Right lobe of liver (tissue), 6 donors: ENCODE measurements around the gene HHIP. TPM values are rescaled to one million over a fixed set of nuclear protein-coding genes. Genes with fewer than 3 reads are reported as not detected.

Experiments
- ATAC-seq, 4 donors: fragments of 200-7000 bp; cut with Tn5 transposase; one replicate each; pipeline ENCODE4 v1.9.1; 2020; ENCODE audit warnings: mild to moderate bottlenecking in 4 of 4, moderate library complexity in 4 of 4
- DNase-seq, 3 donors: peaks; one replicate each; pipeline ENCODE4 v3.0.0-alpha.2; 2020
- H3K27ac ChIP-seq, 3 donors: fragments of 200-600 bp; one replicate each; pipeline ENCODE4 v1.8.0; 2022
- H3K27me3 ChIP-seq, 2 donors: fragments of 200-600 bp; one replicate each; pipeline ENCODE4 v1.8.0; 2022
- H3K36me3 ChIP-seq, 4 donors: fragments of 200-600 bp; sonication (generic) in 1 of 4; one replicate each; pipeline versions ENCODE4 v1.5.1 to v1.8.0; 2017 to 2022; ENCODE audit warnings: control low read depth in 1 of 4
- H3K4me1 ChIP-seq, 4 donors: fragments of 200-600 bp; sonication (generic) in 1 of 4; one replicate each; pipeline versions ENCODE4 v1.5.1 to v1.8.0; 2017 to 2022; ENCODE audit warnings: control low read depth in 1 of 4
- H3K4me3 ChIP-seq, 3 donors: fragments of 200-600 bp; one replicate each; pipeline ENCODE4 v1.8.0; 2022
- H3K9me3 ChIP-seq, 4 donors: fragments of 200-600 bp; sonication (generic) in 1 of 4; one replicate each; pipeline versions ENCODE4 v1.5.1 to v1.8.0; 2017 to 2022; ENCODE audit warnings: control low read depth in 1 of 4
- CTCF ChIP-seq, 4 donors: fragments of 200-600 bp in 3 of 4; fragments of 450-650 bp in 1 of 4; IDR thresholded peaks; one replicate each; pipeline versions ENCODE4 v1.5.1 to v1.8.0; 2016 to 2022; ENCODE audit warnings: antibody characterized with exemption in 4 of 4, mild to moderate bottlenecking in 2 of 4
- POLR2A ChIP-seq: fragments of 450-650 bp; IDR thresholded peaks from one replicate; pipeline ENCODE4 v1.6.1; 2017; ENCODE audit warnings: antibody characterized with exemption, mild to moderate bottlenecking
- WGBS: methylation state at CpG from one replicate; pipeline ENCODE4 v1.1.6; 2018; ENCODE audit warnings: low coverage, low lambda C conversion rate; ENCODE audit not compliant: insufficient coverage; ENCODE audit errors: missing lambda C conversion rate; 5-methylcytosine and 5-hydroxymethylcytosine counted together
- intact Hi-C, 2 donors: fragments of 100-400 bp; cut with DNase I; formaldehyde crosslinking; loops; one replicate each; pipeline versions ENCODE4 v1.11.2 to v1.14.1; 2022
- total RNA-seq, 6 experiments: library from RNA; depleted of rRNA in 2 of 6; stranded (reverse); fragments of >200 nt in 2 of 6; fragmentation: NEBNext Ultra II Directional in 3 of 6; extraction: Animal tissue kit (Norgen Biotek cat#: 25700) in 3 of 6; gene quantifications; one replicate each; pipeline versions ENCODE4 v1.1.0 to v1.2.4, GENCODE V29; 2016 to 2023
- donor health status: DM: no; HTN: yes; CAD: no.
- donor health status: DM: no; HTN: no; CAD: no.
- donor health status: DM: no; HTN: no; CAD: no.
- donor health status: DM: no; HTN: yes; CAD: no.
- donor health status: DM: no; HTN: yes; CAD: no.

Gene HHIP
- total RNA-seq, 6 experiments from 2014 or later = 3.3 to 17.5 (median 6.3) TPM

GRCh38 chr4:144701683-144702233 is 55.8 kb downstream of the HHIP start:
- Histone ChIP-seq H3K36me3 (no peaks in the 10 kb centered on the region), H3K4me1 (no peaks in the 10 kb centered on the region), H3K4me3 (no peak overlapping the region), H3K9me3 (no peaks in the 10 kb centered on the region), H3K27ac (no peak overlapping the region), H3K27me3 (no peaks in the 10 kb centered on the region)
- no peak for TF ChIP-seq POLR2A
- no peak for TF ChIP-seq CTCF (IDR thresholded peaks at IDR 0.05)
- DNase-seq (no peak), ATAC-seq (no peak)
- intact Hi-C loops = no loop called here

GRCh38 chr4:144703494-144703893 is 57.5 kb downstream of the HHIP start:
- Histone ChIP-seq H3K9me3 (no peaks in the 10 kb centered on the region), H3K36me3 (no peaks in the 10 kb centered on the region), H3K4me1 (no peaks in the 10 kb centered on the region), H3K4me3 (no peak overlapping the region), H3K27ac (no peak overlapping the region), H3K27me3 (no peaks in the 10 kb centered on the region)
- ATAC-seq = no peak
- no peak for DNase-seq
- 35% methylated on average over 4 of the region's 5 CpGs for WGBS
- TF ChIP-seq POLR2A (no peak), CTCF (IDR thresholded peaks at IDR 0.05) (no peak)
- intact Hi-C loops = no loop called here

GRCh38 chr4:144705601-144706590 is 59.9 kb downstream of the HHIP start:
- Histone ChIP-seq H3K9me3 (no peaks in the 10 kb centered on the region), H3K36me3 (no peaks in the 10 kb centered on the region), H3K27me3 (no peaks in the 10 kb centered on the region), H3K4me3 (no peak overlapping the region), H3K4me1 (no peaks in the 10 kb centered on the region), H3K27ac (no peak overlapping the region)
- intact Hi-C loops = no loop called here
- no peak for ATAC-seq
- WGBS = 41% methylated on average over 6 of the region's 6 CpGs
- TF ChIP-seq POLR2A (no peak), CTCF (IDR thresholded peaks at IDR 0.05) (no peak)
- no peak for DNase-seq

- intact Hi-C loops = no loop called here
- TF ChIP-seq POLR2A = no peak
- TF ChIP-seq CTCF (IDR thresholded peaks at IDR 0.05) = no peak
- H3K4me3 ChIP-seq = no peak overlapping the region
- H3K27me3 ChIP-seq = no peaks in the 10 kb centered on the region
- no peaks in the 10 kb centered on the region for H3K36me3 ChIP-seq
- ATAC-seq = no peak
- H3K9me3 ChIP-seq = no peaks in the 10 kb centered on the region
- no peak for DNase-seq
- 48% methylated on average over 2 of the region's 2 CpGs for WGBS
- no peaks in the 10 kb centered on the region for H3K4me1 ChIP-seq
- H3K27ac ChIP-seq = no peak overlapping the region
Measured at GRCh38 chr4:144709159-144709558, 63.2 kb downstream of the HHIP start.
